ENCODE data around the gene CLPX. TPM values are rescaled to one million over a fixed set of nuclear protein-coding genes. Genes with fewer than 3 reads are reported as not detected.
A peak's percentile ranks its signal among the peaks of the same experiment; 100 is the strongest.

The CLPX gene
- total RNA-seq, 1 donor from 2014 or later: 46.4 TPM

GRCh38 chr15:65134538-65134937 is 50.6 kb downstream of the CLPX start:
- intact Hi-C loops (cut with DNase I): no loop called here
- H3K9me3 ChIP-seq: no peaks in the 10 kb centered on the region
- H3K4me3 ChIP-seq: peak overlapping the region in 1 of 2 donors; percentile 69
- TF ChIP-seq, protein P1, sequence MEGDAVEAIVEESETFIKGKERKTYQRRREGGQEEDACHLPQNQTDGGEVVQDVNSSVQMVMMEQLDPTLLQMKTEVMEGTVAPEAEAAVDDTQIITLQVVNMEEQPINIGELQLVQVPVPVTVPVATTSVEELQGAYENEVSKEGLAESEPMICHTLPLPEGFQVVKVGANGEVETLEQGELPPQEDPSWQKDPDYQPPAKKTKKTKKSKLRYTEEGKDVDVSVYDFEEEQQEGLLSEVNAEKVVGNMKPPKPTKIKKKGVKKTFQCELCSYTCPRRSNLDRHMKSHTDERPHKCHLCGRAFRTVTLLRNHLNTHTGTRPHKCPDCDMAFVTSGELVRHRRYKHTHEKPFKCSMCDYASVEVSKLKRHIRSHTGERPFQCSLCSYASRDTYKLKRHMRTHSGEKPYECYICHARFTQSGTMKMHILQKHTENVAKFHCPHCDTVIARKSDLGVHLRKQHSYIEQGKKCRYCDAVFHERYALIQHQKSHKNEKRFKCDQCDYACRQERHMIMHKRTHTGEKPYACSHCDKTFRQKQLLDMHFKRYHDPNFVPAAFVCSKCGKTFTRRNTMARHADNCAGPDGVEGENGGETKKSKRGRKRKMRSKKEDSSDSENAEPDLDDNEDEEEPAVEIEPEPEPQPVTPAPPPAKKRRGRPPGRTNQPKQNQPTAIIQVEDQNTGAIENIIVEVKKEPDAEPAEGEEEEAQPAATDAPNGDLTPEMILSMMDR (IDR thresholded peaks at IDR 0.05): no peak
- TF ChIP-seq POLR2AphosphoS5 (IDR thresholded peaks at IDR 0.05; ENCODE audit: insufficient read depth in 1 of 2, low read depth in 1 of 2) (no peak), POLR2A (IDR thresholded peaks at IDR 0.05) (no peak)
- no peaks in the 10 kb centered on the region for H3K27me3 ChIP-seq
- peaks cover 0 to 2% of the 10 kb centered on the region in 2 donors for H3K36me3 ChIP-seq
- peaks cover 34% of the 10 kb centered on the region for H3K4me1 ChIP-seq
- no peak overlapping the region for H3K27ac ChIP-seq
- DNase-seq (ENCODE audit: extremely low spot score in 2 of 2): no peak

DNA sequence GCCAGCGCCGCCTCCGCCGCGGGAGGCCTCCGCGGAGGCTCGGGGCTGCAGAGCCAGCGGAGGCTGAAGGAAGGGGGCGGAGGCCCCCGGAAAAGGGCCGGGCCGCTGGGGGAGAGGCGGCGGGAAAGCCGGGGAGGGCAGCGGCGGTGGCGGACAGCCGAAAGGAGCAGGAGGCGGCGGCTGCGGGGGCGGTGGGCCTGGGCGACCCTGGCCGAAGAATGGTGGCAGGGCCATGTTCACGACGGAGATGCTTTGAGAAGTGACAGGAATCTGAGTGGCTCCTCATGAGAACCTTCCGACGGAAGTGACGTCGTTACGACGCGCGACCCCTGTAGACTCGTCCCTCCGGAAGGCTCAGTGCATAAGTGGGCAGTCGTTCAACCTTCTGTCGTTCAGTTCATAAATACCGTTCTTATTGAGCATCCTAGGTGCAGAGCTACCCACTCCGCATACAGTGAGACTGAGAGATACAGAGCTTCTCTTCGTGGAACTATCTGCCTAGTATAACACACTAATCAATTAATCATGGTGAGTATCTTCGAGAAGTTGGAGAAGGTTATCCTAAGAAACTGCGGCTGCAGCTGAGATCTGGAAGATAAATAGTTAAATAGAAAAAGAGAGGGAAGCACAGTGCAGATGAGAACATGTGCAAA is 51.5 kb downstream of the CLPX start, which contains the start of gene PDCD7:
Gene PDCD7, minus strand, starts transcription at position 261 of the 653 bp plus-strand sequence. Its CDS starts 27 bp downstream, at position 234.
- DNase-seq (ENCODE audit: extremely low spot score in 2 of 2): peak in 1 of 2 donors; percentile 90
- intact Hi-C loops (cut with DNase I): no loop called here
- Histone ChIP-seq H3K27me3 (no peaks in the 10 kb centered on the region), H3K4me3 (peak within 1 kb of the TSS; percentile 69 to 78), H3K9me3 (no peaks in the 10 kb centered on the region), H3K4me1 (peaks cover 34% of the 10 kb centered on the region), H3K36me3 (peaks cover 0 to 10% of the 10 kb centered on the region in 2 donors), H3K27ac (peak within 1 kb of the TSS; percentile 73)
- TF ChIP-seq POLR2AphosphoS5 (IDR thresholded peaks at IDR 0.05; ENCODE audit: insufficient read depth in 1 of 2, low read depth in 1 of 2): peak; percentile 50 to 74
- TF ChIP-seq, protein P1 (IDR thresholded peaks at IDR 0.05): no peak
- peak in 1 of 2 donors; percentile 27 for TF ChIP-seq POLR2A (IDR thresholded peaks at IDR 0.05)

- peaks cover 34% of the 10 kb centered on the region for H3K4me1 ChIP-seq
- H3K9me3 ChIP-seq: no peaks in the 10 kb centered on the region
- no peaks in the 10 kb centered on the region for H3K27me3 ChIP-seq
- TF ChIP-seq, protein P1 (IDR thresholded peaks at IDR 0.05): no peak
- TF ChIP-seq POLR2AphosphoS5 (IDR thresholded peaks at IDR 0.05; ENCODE audit: insufficient read depth in 1 of 2, low read depth in 1 of 2): no peak
- TF ChIP-seq POLR2A (IDR thresholded peaks at IDR 0.05): no peak
- H3K36me3 ChIP-seq: peaks cover 0 to 17% of the 10 kb centered on the region in 2 donors
- peak overlapping the region; percentile 69 to 78 for H3K4me3 ChIP-seq
- intact Hi-C loops (cut with DNase I): no loop called here
- H3K27ac ChIP-seq: peak overlapping the region; percentile 73
- no peak for DNase-seq (ENCODE audit: extremely low spot score in 2 of 2)
Measured at GRCh38 chr15:65132878-65133547, 52.1 kb downstream of the CLPX start.

DNA sequence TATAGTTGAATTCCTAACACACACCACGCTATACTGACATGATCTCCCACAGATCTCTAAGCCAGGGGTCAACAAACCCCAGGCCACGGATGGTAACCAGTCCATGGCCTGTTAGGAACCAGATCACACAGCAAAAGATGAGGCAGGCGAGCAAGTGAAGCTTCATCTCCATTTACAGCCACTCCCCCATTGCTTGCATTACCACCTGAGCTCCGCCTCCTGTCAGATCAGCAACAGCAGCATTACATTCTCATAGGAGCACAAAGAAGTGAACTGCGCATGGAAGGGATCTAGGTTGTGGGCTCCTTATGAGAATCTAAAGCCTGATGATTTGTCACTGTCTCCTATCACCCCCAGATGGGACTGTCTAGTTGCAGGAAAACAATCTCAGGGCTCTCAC is 54.2 kb downstream of the CLPX start:
- no peak for TF ChIP-seq POLR2A (IDR thresholded peaks at IDR 0.05)
- TF ChIP-seq, protein P1 (IDR thresholded peaks at IDR 0.05): no peak
- no peak for TF ChIP-seq POLR2AphosphoS5 (IDR thresholded peaks at IDR 0.05; ENCODE audit: insufficient read depth in 1 of 2, low read depth in 1 of 2)
- peaks cover 34% of the 10 kb centered on the region for H3K4me1 ChIP-seq
- no peak overlapping the region for H3K27ac ChIP-seq
- H3K36me3 ChIP-seq: peaks cover 0 to 31% of the 10 kb centered on the region in 2 donors
- H3K27me3 ChIP-seq: no peaks in the 10 kb centered on the region
- intact Hi-C loops (cut with DNase I): no loop called here
- H3K9me3 ChIP-seq: no peaks in the 10 kb centered on the region
- DNase-seq (ENCODE audit: extremely low spot score in 2 of 2): no peak
- no peak overlapping the region for H3K4me3 ChIP-seq

- TF ChIP-seq POLR2A (IDR thresholded peaks at IDR 0.05) (no peak), POLR2AphosphoS5 (IDR thresholded peaks at IDR 0.05; ENCODE audit: insufficient read depth in 1 of 2, low read depth in 1 of 2) (no peak)
- TF ChIP-seq, protein P1 (IDR thresholded peaks at IDR 0.05): no peak
- H3K9me3 ChIP-seq: no peaks in the 10 kb centered on the region
- DNase-seq (ENCODE audit: extremely low spot score in 2 of 2): no peak
- H3K4me1 ChIP-seq: no peaks in the 10 kb centered on the region
- intact Hi-C loops (cut with DNase I): no loop called here
- H3K36me3 ChIP-seq: peaks cover 0 to 79% of the 10 kb centered on the region in 2 donors
- no peak overlapping the region for H3K4me3 ChIP-seq
- H3K27ac ChIP-seq: no peak overlapping the region
- H3K27me3 ChIP-seq: no peaks in the 10 kb centered on the region
Measured at GRCh38 chr15:65115542-65115941, 69.6 kb downstream of the CLPX start.
